Smooth muscle cell (in vitro differentiated cells): ENCODE data around the gene TRABD. TPM values are rescaled to one million over a fixed set of nuclear protein-coding genes. Genes with fewer than 3 reads are reported as not detected.

Source experiments
- DNase-seq: peaks from one replicate; lab custom pipeline; 2025; ENCODE audit not compliant: unreplicated experiment; lab: John Stamatoyannopoulos, UW
- H2AFZ ChIP-seq: fragments of 200-600 bp; sonication (generic); 2 replicates; pipeline ENCODE4 v1.6.0; 2016; ENCODE audit warnings: antibody characterized with exemption, low read depth, mild to moderate bottlenecking
- H3F3A ChIP-seq: fragments of 200-600 bp; sonication (generic); 2 replicates; pipeline ENCODE4 v1.6.0; 2017; ENCODE audit warnings: antibody characterized with exemption, low read depth
- H3K27ac ChIP-seq: fragments of 200-600 bp; sonication (generic); 2 replicates; pipeline ENCODE4 v1.5.1; 2016; ENCODE audit warnings: low read depth, mild to moderate bottlenecking
- H3K27me3 ChIP-seq: fragments of 200-600 bp; sonication (generic); 2 replicates; pipeline ENCODE4 v1.6.1; 2016; ENCODE audit warnings: low read depth, mild to moderate bottlenecking
- H3K36me3 ChIP-seq: fragments of 200-600 bp; sonication (generic); 2 replicates; pipeline ENCODE4 v1.5.1; 2016; ENCODE audit warnings: low read depth
- H3K4me1 ChIP-seq: fragments of 200-600 bp; sonication (generic); 2 replicates; pipeline ENCODE4 v1.5.1; 2016; ENCODE audit warnings: low read depth
- H3K4me2 ChIP-seq: fragments of 200-600 bp; sonication (generic); 2 replicates; pipeline ENCODE4 v1.6.0; 2016; ENCODE audit warnings: mild to moderate bottlenecking
- H3K4me3 ChIP-seq: fragments of 200-600 bp; sonication (generic); 2 replicates; pipeline ENCODE4 v1.5.1; 2016; ENCODE audit warnings: mild to moderate bottlenecking
- H3K79me2 ChIP-seq: fragments of 200-600 bp; sonication (generic); 2 replicates; pipeline ENCODE4 v1.6.0; 2016; ENCODE audit warnings: low read depth, mild to moderate bottlenecking
- H3K9ac ChIP-seq: fragments of 200-600 bp; sonication (generic); 2 replicates; pipeline ENCODE4 v1.6.0; 2016; ENCODE audit warnings: low read depth
- H3K9me3 ChIP-seq: fragments of 200-600 bp; sonication (generic); replicated peaks from 2 replicates; pipeline ENCODE4 v1.5.1; 2016; ENCODE audit warnings: low read depth
- H4K20me1 ChIP-seq: fragments of 200-600 bp; sonication (generic); 2 replicates; pipeline ENCODE4 v1.6.0; 2016; ENCODE audit warnings: low read depth
- CTCF ChIP-seq: fragments of 200-600 bp; sonication (generic); IDR thresholded peaks from 2 replicates; pipeline ENCODE4 v1.5.1; 2017; ENCODE audit warnings: borderline replicate concordance, mild to moderate bottlenecking, antibody characterized with exemption; ENCODE audit not compliant: insufficient read depth, poor library complexity, severe bottlenecking
- WGBS: methylation state at CpG from one replicate; pipeline ENCODE4 v1.1.7; 2016; ENCODE audit warnings: low lambda C conversion rate; 5-methylcytosine and 5-hydroxymethylcytosine counted together
- polyA plus RNA-seq: library from polyadenylated mRNA; unstranded; fragments of >200 nt; fragmentation: Nextera tagmentation; extraction: Ambion mirVana; gene quantifications from 2 replicates; pipeline ENCODE4 v1.2.1, GENCODE V29; 2016
- total RNA-seq: library from RNA; depleted of rRNA; stranded (reverse); fragments of >200 nt; gene quantifications from 2 replicates; pipeline ENCODE4 v1.2.3, GENCODE V29; 2014

TRABD gene
- total and polyA plus RNA-seq, 2 experiments from 2014 or later = 17.8 to 58.5 TPM

- H3K36me3 ChIP-seq = no peaks in the 10 kb centered on the region
- peak overlapping the region; percentile 66 for H3K9ac ChIP-seq
- no peak for TF ChIP-seq CTCF
- H3K4me3 ChIP-seq = peak overlapping the region; percentile 66
- H3K79me2 ChIP-seq = peaks cover 48% of the 10 kb centered on the region
- WGBS = 49% methylated on average over 24 of the region's 26 CpGs
- no peaks in the 10 kb centered on the region for H3K27me3 ChIP-seq
- no peak for DNase-seq
- H3K4me1 ChIP-seq = peaks cover 13% of the 10 kb centered on the region
- H3K9me3 ChIP-seq = no peaks in the 10 kb centered on the region
- H4K20me1 ChIP-seq = peaks cover 20% of the 10 kb centered on the region
- H3F3A ChIP-seq = no peaks in the 10 kb centered on the region
- H3K27ac ChIP-seq = no peak overlapping the region
- H2AFZ ChIP-seq = no peak overlapping the region
- peak overlapping the region; percentile 90 for H3K4me2 ChIP-seq
Measured at GRCh38 chr22:50186761-50187523, 1.2 kb downstream of the TRABD start.

- Histone ChIP-seq H3K4me1 (peaks cover 13% of the 10 kb centered on the region), H3K79me2 (peaks cover 60% of the 10 kb centered on the region), H3K9ac (no peak overlapping the region), H3F3A (no peaks in the 10 kb centered on the region), H3K27ac (no peak overlapping the region), H3K9me3 (no peaks in the 10 kb centered on the region), H3K27me3 (no peaks in the 10 kb centered on the region), H4K20me1 (peaks cover 35% of the 10 kb centered on the region), H3K4me3 (no peak overlapping the region), H2AFZ (no peak overlapping the region), H3K4me2 (no peak overlapping the region), H3K36me3 (no peaks in the 10 kb centered on the region)
- no peak for TF ChIP-seq CTCF
- DNase-seq = no peak
- WGBS = 97% methylated on average over 11 of the region's 11 CpGs
Measured at GRCh38 chr22:50188356-50188755, 2.6 kb downstream of the TRABD start.

GRCh38 chr22:50189184-50189848, 3.6 kb downstream of the TRABD start:
- H3K27me3 ChIP-seq = no peaks in the 10 kb centered on the region
- H3K79me2 ChIP-seq = peaks cover 62% of the 10 kb centered on the region
- peak overlapping the region; percentile 91 for H3K4me2 ChIP-seq
- DNase-seq = no peak
- H3K4me1 ChIP-seq = peaks cover 13% of the 10 kb centered on the region
- no peaks in the 10 kb centered on the region for H3K36me3 ChIP-seq
- H2AFZ ChIP-seq = no peak overlapping the region
- H3K27ac ChIP-seq = peak overlapping the region; percentile 72
- no peaks in the 10 kb centered on the region for H3F3A ChIP-seq
- 88% methylated on average over 20 of the region's 20 CpGs for WGBS
- H3K9ac ChIP-seq = no peak overlapping the region
- H3K9me3 ChIP-seq = no peaks in the 10 kb centered on the region
- no peak overlapping the region for H3K4me3 ChIP-seq
- H4K20me1 ChIP-seq = peaks cover 43% of the 10 kb centered on the region
- no peak for TF ChIP-seq CTCF
